Activated T-cell treated with anti-CD3 and anti-CD28 coated beads, Interleukin-2, amount 50 U/mL, for 24 hours (primary cell): ENCODE data around the gene PNLIPRP2.

ENCODE experiments used
- DNase-seq: peaks from one replicate; pipeline ENCODE4 v3.0.0-alpha.2; 2020
- H3K27ac Mint-ChIP-seq: 2 replicates; pipeline ENCODE4 v1.8.0; 2020; ENCODE audit warnings: mild to moderate bottlenecking, mixed read lengths
- H3K27me3 Mint-ChIP-seq: 2 replicates; pipeline ENCODE4 v1.8.0; 2020; ENCODE audit warnings: mixed read lengths
- H3K36me3 Mint-ChIP-seq: 2 replicates; pipeline ENCODE4 v1.8.0; 2020; ENCODE audit warnings: low read depth, mixed read lengths
- H3K4me1 Mint-ChIP-seq: 2 replicates; pipeline ENCODE4 v1.8.0; 2020; ENCODE audit warnings: low read depth, mixed read lengths
- H3K4me3 Mint-ChIP-seq: 2 replicates; pipeline ENCODE4 v1.8.0; 2020; ENCODE audit warnings: mild to moderate bottlenecking, moderate library complexity, mixed read lengths
- H3K9me3 Mint-ChIP-seq: 2 replicates; pipeline ENCODE4 v1.8.0; 2020; ENCODE audit warnings: mixed read lengths

The PNLIPRP2 gene

GRCh38 chr10:116606061-116606483, 14.7 kb upstream of the PNLIPRP2 start:
- H3K36me3 Mint-ChIP-seq, result no peaks in the 10 kb centered on the region
- H3K9me3 Mint-ChIP-seq, result no peaks in the 10 kb centered on the region
- no peak for DNase-seq
- H3K4me1 Mint-ChIP-seq, result no peaks in the 10 kb centered on the region
- H3K4me3 Mint-ChIP-seq, result no peak overlapping the region
- no peak overlapping the region for H3K27ac Mint-ChIP-seq
- peaks cover 38% of the 10 kb centered on the region for H3K27me3 Mint-ChIP-seq

DNA sequence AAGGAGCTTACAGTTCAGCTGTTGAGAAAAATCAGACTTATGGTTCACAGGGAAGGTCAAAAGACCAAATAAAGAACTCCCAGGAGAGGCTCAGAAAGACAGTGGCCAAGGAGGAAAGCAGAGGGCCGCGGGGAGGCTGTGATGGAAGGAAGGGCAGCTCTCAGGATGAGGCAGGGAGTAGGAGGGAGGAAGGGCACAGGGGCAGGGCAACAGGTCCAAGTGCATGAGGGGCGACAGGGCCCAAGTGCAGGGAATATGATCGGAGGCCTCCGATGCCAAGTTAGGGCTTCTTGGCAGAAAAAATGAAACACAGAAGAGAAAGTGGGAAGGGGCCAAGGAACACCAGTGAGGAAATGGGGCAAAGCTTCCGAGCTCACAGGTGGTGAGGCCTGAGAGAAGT, 13.4 kb upstream of the PNLIPRP2 start:
- H3K27me3 Mint-ChIP-seq, result peaks cover 39% of the 10 kb centered on the region
- no peak overlapping the region for H3K4me3 Mint-ChIP-seq
- no peak overlapping the region for H3K27ac Mint-ChIP-seq
- no peak for DNase-seq
- no peaks in the 10 kb centered on the region for H3K9me3 Mint-ChIP-seq
- no peaks in the 10 kb centered on the region for H3K4me1 Mint-ChIP-seq
- H3K36me3 Mint-ChIP-seq, result no peaks in the 10 kb centered on the region

DNA sequence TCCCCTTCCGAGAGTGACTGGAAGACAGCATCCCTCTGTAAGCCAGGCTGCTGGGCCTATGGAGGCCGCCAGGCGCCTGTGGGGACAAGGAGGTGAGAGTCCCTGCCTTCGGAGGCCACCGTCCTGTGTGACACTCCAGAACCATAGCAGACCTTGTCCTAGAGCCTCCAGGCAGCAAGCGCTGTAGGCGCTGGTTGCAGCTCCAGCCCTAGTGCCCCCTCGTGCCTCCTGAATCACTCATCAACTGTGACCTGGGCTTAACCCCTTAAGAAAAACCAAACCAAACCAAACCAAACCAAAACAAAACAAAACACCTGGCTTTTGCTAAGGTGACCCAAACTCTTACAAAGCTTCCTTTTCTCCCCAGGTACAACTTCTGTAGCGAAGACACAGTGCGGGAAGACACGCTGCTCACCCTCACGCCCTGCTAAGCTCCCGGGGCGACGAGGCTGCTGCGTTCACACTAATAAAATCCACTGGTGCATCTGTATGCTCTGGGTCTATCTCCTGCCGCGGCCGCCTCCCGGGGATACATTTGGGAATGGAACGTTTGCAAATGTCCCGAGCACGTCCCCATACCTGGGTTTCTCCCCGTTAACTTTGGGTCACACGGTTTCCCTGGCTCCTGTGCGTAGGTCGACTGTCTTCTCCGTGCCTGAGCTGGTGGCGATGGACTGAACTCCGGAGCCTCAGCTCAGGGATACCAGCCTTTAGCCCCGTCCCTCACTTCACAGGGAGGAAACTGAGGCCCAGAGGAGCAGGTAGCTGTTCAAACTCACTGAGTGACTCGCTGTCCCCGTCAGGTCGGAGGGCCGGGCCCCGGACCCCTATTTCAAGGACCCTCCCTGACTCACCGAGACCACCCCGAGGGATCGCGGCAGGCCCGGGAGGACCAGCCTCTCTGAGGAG, 11.8 kb upstream of the PNLIPRP2 start:
- H3K27ac Mint-ChIP-seq, result no peak overlapping the region
- no peaks in the 10 kb centered on the region for H3K4me1 Mint-ChIP-seq
- no peak for DNase-seq
- H3K9me3 Mint-ChIP-seq, result no peaks in the 10 kb centered on the region
- H3K27me3 Mint-ChIP-seq, result peaks cover 44% of the 10 kb centered on the region
- H3K4me3 Mint-ChIP-seq, result no peak overlapping the region
- no peaks in the 10 kb centered on the region for H3K36me3 Mint-ChIP-seq

GRCh38 chr10:116610443-116611152, 10.2 kb upstream of the PNLIPRP2 start:
- Mint-ChIP-seq H3K27ac (no peak overlapping the region), H3K9me3 (no peaks in the 10 kb centered on the region), H3K36me3 (no peaks in the 10 kb centered on the region), H3K27me3 (peaks cover 51% of the 10 kb centered on the region), H3K4me1 (no peaks in the 10 kb centered on the region), H3K4me3 (no peak overlapping the region)
- DNase-seq, result no peak

DNA sequence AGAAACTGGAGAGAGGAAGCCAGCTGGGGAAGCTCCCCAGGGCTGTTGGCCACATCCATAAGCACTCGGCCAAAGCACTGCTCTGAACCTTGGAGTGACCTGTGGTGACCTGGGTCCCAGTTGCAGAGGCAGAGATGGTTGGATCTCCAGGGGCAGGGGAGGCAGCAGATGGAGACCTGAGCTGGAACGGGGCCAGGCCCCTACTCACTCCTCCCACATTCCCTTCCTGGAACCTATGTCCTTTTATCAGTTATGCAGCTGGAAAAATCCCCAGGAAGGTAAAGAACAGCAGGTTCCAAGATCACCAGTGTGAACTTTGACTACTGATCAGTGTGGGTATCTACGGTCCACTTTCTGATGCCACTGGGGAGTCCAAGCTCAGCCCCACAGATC, 9.6 kb upstream of the PNLIPRP2 start:
- no peaks in the 10 kb centered on the region for H3K4me1 Mint-ChIP-seq
- H3K27ac Mint-ChIP-seq, result no peak overlapping the region
- H3K4me3 Mint-ChIP-seq, result no peak overlapping the region
- no peak for DNase-seq
- H3K36me3 Mint-ChIP-seq, result no peaks in the 10 kb centered on the region
- no peaks in the 10 kb centered on the region for H3K9me3 Mint-ChIP-seq
- H3K27me3 Mint-ChIP-seq, result peaks cover 51% of the 10 kb centered on the region

- Mint-ChIP-seq H3K9me3 (no peaks in the 10 kb centered on the region), H3K27me3 (peaks cover 45% of the 10 kb centered on the region), H3K36me3 (no peaks in the 10 kb centered on the region), H3K4me1 (no peaks in the 10 kb centered on the region), H3K4me3 (no peak overlapping the region), H3K27ac (no peak overlapping the region)
- no peak for DNase-seq
These were observed 8.5 kb upstream of the PNLIPRP2 start for GRCh38 chr10:116612107-116612769.

- no peak overlapping the region for H3K4me3 Mint-ChIP-seq
- H3K27ac Mint-ChIP-seq, result no peak overlapping the region
- no peak for DNase-seq
- peaks cover 36% of the 10 kb centered on the region for H3K27me3 Mint-ChIP-seq
- H3K36me3 Mint-ChIP-seq, result no peaks in the 10 kb centered on the region
- H3K9me3 Mint-ChIP-seq, result no peaks in the 10 kb centered on the region
- H3K4me1 Mint-ChIP-seq, result no peaks in the 10 kb centered on the region
These were observed 7.3 kb upstream of the PNLIPRP2 start for GRCh38 chr10:116613471-116613870.

DNA sequence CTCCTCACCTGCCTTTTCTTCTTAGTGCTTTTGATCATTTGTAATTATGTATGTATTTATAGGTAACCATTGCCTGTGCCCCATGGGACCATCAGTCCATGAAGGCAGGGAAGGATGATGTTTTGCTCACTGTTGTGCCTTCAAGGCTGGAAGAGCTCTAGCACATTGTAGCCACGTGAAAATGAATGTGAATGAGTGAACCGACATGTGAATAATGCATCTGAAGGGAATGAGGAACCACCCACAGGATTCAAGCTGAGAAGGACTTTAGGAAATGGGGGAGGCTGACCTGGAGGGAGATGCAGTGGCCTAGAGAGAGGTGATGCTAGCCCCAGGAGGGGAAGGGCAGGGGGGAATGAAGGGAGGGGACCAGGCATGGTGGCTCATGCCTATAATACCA, 6.0 kb upstream of the PNLIPRP2 start:
- Mint-ChIP-seq H3K4me1 (no peaks in the 10 kb centered on the region), H3K9me3 (no peaks in the 10 kb centered on the region), H3K27me3 (peaks cover 26% of the 10 kb centered on the region), H3K36me3 (no peaks in the 10 kb centered on the region), H3K4me3 (no peak overlapping the region), H3K27ac (no peak overlapping the region)
- DNase-seq, result no peak

- no peak overlapping the region for H3K27ac Mint-ChIP-seq
- H3K4me1 Mint-ChIP-seq, result no peaks in the 10 kb centered on the region
- no peaks in the 10 kb centered on the region for H3K36me3 Mint-ChIP-seq
- no peak overlapping the region for H3K4me3 Mint-ChIP-seq
- H3K9me3 Mint-ChIP-seq, result no peaks in the 10 kb centered on the region
- H3K27me3 Mint-ChIP-seq, result peaks cover 21% of the 10 kb centered on the region
- no peak for DNase-seq
These were observed 5.5 kb upstream of the PNLIPRP2 start for GRCh38 chr10:116615199-116615776.

DNA sequence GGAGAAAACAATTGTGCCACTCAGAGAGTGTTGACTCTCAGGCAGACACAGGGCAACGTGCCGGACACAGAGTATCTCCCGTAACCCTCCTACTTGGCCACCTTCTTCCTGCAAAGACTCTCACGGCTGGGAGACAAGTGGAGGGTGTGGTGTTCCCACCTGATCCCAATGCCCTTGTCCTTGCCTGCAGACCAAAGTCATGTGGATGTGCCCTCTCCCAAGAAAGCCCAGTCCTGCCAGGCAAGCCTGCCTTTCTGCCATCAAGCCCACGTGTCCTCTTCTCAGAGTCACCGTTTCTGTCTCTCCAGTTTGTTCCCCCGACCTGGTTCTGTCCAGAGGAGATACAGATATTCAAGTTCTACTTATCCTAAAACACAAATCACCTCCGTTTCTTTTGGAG, 723 bp downstream of the PNLIPRP2 start:
- DNase-seq, result no peak
- no peaks in the 10 kb centered on the region for H3K4me1 Mint-ChIP-seq
- H3K27ac Mint-ChIP-seq, result no peak overlapping the region
- H3K9me3 Mint-ChIP-seq, result no peaks in the 10 kb centered on the region
- H3K4me3 Mint-ChIP-seq, result no peak overlapping the region
- no peaks in the 10 kb centered on the region for H3K36me3 Mint-ChIP-seq
- peaks cover 27% of the 10 kb centered on the region for H3K27me3 Mint-ChIP-seq

GRCh38 chr10:116621934-116622655, 1.3 kb downstream of the PNLIPRP2 start:
- no peaks in the 10 kb centered on the region for H3K4me1 Mint-ChIP-seq
- no peaks in the 10 kb centered on the region for H3K9me3 Mint-ChIP-seq
- no peak overlapping the region for H3K4me3 Mint-ChIP-seq
- DNase-seq, result no peak
- H3K27me3 Mint-ChIP-seq, result peaks cover 34% of the 10 kb centered on the region
- H3K36me3 Mint-ChIP-seq, result no peaks in the 10 kb centered on the region
- H3K27ac Mint-ChIP-seq, result no peak overlapping the region

DNA sequence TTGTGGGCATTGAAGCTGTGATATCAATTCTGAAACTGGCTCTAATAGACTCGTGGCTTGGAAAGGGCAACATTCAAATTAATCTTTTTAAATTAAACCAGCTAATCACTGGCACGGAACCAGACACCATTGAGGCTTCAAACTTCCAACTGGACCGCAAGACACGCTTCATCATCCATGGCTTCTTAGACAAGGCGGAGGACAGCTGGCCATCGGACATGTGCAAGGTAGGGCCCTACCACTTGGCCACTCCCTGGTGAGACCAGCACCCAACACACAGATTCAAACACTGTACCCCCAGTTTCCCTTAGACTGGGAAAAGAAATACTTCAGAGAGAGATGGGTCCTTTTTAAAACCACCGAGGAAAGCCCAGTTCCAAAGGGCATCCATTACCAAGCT, 5.1 kb downstream of the PNLIPRP2 start:
- H3K4me3 Mint-ChIP-seq, result no peak overlapping the region
- no peaks in the 10 kb centered on the region for H3K9me3 Mint-ChIP-seq
- H3K27ac Mint-ChIP-seq, result no peak overlapping the region
- H3K4me1 Mint-ChIP-seq, result no peaks in the 10 kb centered on the region
- H3K36me3 Mint-ChIP-seq, result no peaks in the 10 kb centered on the region
- no peak for DNase-seq
- peaks cover 43% of the 10 kb centered on the region for H3K27me3 Mint-ChIP-seq

DNA sequence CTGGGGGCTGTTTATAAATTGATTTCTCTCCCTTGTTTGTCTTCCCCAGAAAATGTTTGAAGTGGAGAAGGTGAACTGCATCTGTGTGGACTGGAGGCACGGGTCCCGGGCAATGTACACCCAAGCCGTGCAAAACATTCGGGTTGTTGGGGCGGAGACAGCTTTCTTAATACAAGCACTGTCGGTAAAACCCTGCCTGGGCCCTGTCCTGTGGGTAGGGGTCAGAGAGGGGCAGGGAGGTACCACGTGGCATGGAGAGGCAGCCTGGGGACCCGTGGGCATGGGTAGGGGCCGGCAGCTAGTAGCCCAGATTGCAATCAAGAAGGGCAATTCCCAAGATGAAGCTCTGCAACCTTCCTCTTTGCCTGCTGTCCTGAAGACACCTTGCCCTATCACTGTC, 6.1 kb downstream of the PNLIPRP2 start:
- no peaks in the 10 kb centered on the region for H3K4me1 Mint-ChIP-seq
- H3K27ac Mint-ChIP-seq, result no peak overlapping the region
- H3K9me3 Mint-ChIP-seq, result no peaks in the 10 kb centered on the region
- no peaks in the 10 kb centered on the region for H3K36me3 Mint-ChIP-seq
- no peak for DNase-seq
- H3K4me3 Mint-ChIP-seq, result no peak overlapping the region
- peaks cover 41% of the 10 kb centered on the region for H3K27me3 Mint-ChIP-seq

GRCh38 chr10:116627386-116627933, 6.7 kb downstream of the PNLIPRP2 start:
- Mint-ChIP-seq H3K4me1 (no peaks in the 10 kb centered on the region), H3K27me3 (peaks cover 35% of the 10 kb centered on the region), H3K9me3 (no peaks in the 10 kb centered on the region), H3K36me3 (no peaks in the 10 kb centered on the region), H3K27ac (no peak overlapping the region), H3K4me3 (no peak overlapping the region)
- DNase-seq, result no peak
